Fibroblast of villous mesenchyme (primary cell): Measurements from ENCODE around the gene DIMT1. TPM values are rescaled to one million over a fixed set of nuclear protein-coding genes. Genes with fewer than 3 reads are reported as not detected.

Experiments used
- DNase-seq: peaks from one replicate; pipeline ENCODE4 v3.0.0-alpha.2; 2010; ENCODE audit warnings: low read depth
- H3K4me3 ChIP-seq: 2 replicates; pipeline ENCODE4 v1.5.1; 2011; ENCODE audit warnings: low read depth, mild to moderate bottlenecking, low read length
- CTCF ChIP-seq: IDR thresholded peaks from 2 replicates; pipeline ENCODE4 v1.5.1; 2012; ENCODE audit warnings: low read depth, mild to moderate bottlenecking, low read length; ENCODE audit not compliant: insufficient read depth
- total RNA-seq: library from RNA; depleted of rRNA; stranded (reverse); fragments of >200 nt; gene quantifications from 2 replicates; pipeline ENCODE4 v1.2.3, GENCODE V29; 2012

Gene DIMT1
- total RNA-seq, 1 donor: 47.5 TPM

- H3K4me3 ChIP-seq: no peak overlapping the region
- no peak for TF ChIP-seq CTCF
- DNase-seq: no peak
Measured at GRCh38 chr5:62347928-62348327, 55.8 kb downstream of the DIMT1 start.

- no peak overlapping the region for H3K4me3 ChIP-seq
- DNase-seq: no peak
- TF ChIP-seq CTCF: no peak
Measured at GRCh38 chr5:62346748-62347147, 57.0 kb downstream of the DIMT1 start.

GRCh38 chr5:62343428-62343827, 60.3 kb downstream of the DIMT1 start:
- no peak for DNase-seq
- no peak for TF ChIP-seq CTCF

GRCh38 chr5:62342476-62342837, 61.2 kb downstream of the DIMT1 start:
- TF ChIP-seq CTCF: no peak
- no peak for DNase-seq
- no peak overlapping the region for H3K4me3 ChIP-seq

More at GRCh38 chr5:62343428-62343827, 60.3 kb downstream of the DIMT1 start:
- H3K4me3 ChIP-seq: no peak overlapping the region

- DNase-seq: no peak
- no peak overlapping the region for H3K4me3 ChIP-seq
- no peak for TF ChIP-seq CTCF
Measured at GRCh38 chr5:62341783-62342475, 61.8 kb downstream of the DIMT1 start.

GRCh38 chr5:62340979-62341378, 62.7 kb downstream of the DIMT1 start:
- no peak for TF ChIP-seq CTCF
- DNase-seq: no peak
- H3K4me3 ChIP-seq: no peak overlapping the region

GRCh38 chr5:62340392-62340791, 63.3 kb downstream of the DIMT1 start:
- peak; percentile 43 for TF ChIP-seq CTCF
- peak; percentile 20 for DNase-seq
- H3K4me3 ChIP-seq: no peak overlapping the region
